ENCODE measurements around the gene ETFA. TPM values are rescaled to one million over a fixed set of nuclear protein-coding genes. Genes with fewer than 3 reads are reported as not detected.

ETFA gene
- total and polyA plus RNA-seq, 12 donors: 103 to 541 (median 442) TPM

DNA sequence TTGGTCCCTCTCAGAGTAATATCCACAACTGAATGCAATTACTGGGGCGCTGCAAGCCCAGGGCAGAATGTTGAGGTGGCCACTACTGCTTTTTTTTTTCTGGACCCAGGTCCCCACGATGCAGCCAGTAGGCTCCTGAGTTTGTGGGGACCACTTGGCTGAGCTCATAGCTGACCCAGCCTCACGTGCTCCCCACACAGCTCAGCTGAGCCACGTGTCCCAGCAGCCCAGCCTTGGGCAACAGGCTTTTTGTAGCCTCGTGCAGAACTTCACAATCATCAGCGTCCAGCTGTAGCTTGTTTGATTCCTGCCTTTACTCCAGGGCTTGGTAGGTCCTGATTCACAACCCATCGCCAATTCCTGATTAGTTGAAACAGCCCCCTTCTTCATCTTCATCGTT is 117.3 kb downstream of the ETFA start:
- ATAC-seq: no peak
- no peak for DNase-seq
- intact Hi-C loops (cut with DNase I): loop anchor here in 8 of 10 donors (5.0 to 10.0 kb wide), 6 partner anchors 43 to 673 kb away; no protein-coding TSS in a partner anchor
- Histone ChIP-seq H3K9me3 (no peaks in the 10 kb centered on the region), H3K4me3 (no peak overlapping the region), H3K36me3 (no peaks in the 10 kb centered on the region), H3K4me1 (peaks cover 8 to 51% (median 37%) of the 10 kb centered on the region in 9 donors), H3K27ac (no peak overlapping the region), H3K27me3 (peaks cover 0 to 36% (median 25%) of the 10 kb centered on the region in 7 donors)
- TF ChIP-seq, protein P1, sequence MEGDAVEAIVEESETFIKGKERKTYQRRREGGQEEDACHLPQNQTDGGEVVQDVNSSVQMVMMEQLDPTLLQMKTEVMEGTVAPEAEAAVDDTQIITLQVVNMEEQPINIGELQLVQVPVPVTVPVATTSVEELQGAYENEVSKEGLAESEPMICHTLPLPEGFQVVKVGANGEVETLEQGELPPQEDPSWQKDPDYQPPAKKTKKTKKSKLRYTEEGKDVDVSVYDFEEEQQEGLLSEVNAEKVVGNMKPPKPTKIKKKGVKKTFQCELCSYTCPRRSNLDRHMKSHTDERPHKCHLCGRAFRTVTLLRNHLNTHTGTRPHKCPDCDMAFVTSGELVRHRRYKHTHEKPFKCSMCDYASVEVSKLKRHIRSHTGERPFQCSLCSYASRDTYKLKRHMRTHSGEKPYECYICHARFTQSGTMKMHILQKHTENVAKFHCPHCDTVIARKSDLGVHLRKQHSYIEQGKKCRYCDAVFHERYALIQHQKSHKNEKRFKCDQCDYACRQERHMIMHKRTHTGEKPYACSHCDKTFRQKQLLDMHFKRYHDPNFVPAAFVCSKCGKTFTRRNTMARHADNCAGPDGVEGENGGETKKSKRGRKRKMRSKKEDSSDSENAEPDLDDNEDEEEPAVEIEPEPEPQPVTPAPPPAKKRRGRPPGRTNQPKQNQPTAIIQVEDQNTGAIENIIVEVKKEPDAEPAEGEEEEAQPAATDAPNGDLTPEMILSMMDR (IDR thresholded peaks at IDR 0.05): no peak
- WGBS, 2 donors: 63 to 73% methylated on average over 8 of the region's 8 CpGs

DNA sequence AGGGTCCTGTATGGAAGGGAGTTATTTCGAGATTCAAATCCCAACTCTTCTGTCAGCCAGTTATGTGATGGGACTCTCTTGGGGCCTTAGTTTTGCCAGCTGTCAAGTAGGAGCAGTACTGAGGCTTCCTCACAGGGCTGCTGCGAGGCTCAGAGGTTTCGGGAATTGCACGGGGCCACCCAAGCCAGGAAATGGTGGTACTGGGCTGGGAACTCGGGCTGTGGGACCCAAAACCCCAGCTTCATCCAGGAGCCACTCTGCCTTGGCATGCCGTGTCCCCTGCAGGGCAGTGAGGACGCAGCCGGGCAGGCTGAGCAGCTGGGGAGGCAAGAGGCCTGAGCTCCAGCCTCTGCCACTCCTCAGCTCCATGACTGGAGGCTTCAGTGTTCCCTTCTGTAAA is 118.6 kb downstream of the ETFA start:
- H3K27ac ChIP-seq: no peak overlapping the region
- 85 to 88% methylated on average over 8 of the region's 8 CpGs for WGBS, 2 donors
- H3K9me3 ChIP-seq: no peaks in the 10 kb centered on the region
- H3K36me3 ChIP-seq: no peaks in the 10 kb centered on the region
- ATAC-seq: no peak
- TF ChIP-seq, protein P1 (IDR thresholded peaks at IDR 0.05): no peak
- H3K4me3 ChIP-seq: no peak overlapping the region
- intact Hi-C loops (cut with DNase I): loop anchor here in 8 of 10 donors (5.0 to 10.0 kb wide), 6 partner anchors 45 to 675 kb away; no protein-coding TSS in a partner anchor
- peaks cover 8 to 40% (median 32%) of the 10 kb centered on the region in 9 donors for H3K4me1 ChIP-seq
- peaks cover 0 to 36% (median 34%) of the 10 kb centered on the region in 7 donors for H3K27me3 ChIP-seq
- no peak for DNase-seq

DNA sequence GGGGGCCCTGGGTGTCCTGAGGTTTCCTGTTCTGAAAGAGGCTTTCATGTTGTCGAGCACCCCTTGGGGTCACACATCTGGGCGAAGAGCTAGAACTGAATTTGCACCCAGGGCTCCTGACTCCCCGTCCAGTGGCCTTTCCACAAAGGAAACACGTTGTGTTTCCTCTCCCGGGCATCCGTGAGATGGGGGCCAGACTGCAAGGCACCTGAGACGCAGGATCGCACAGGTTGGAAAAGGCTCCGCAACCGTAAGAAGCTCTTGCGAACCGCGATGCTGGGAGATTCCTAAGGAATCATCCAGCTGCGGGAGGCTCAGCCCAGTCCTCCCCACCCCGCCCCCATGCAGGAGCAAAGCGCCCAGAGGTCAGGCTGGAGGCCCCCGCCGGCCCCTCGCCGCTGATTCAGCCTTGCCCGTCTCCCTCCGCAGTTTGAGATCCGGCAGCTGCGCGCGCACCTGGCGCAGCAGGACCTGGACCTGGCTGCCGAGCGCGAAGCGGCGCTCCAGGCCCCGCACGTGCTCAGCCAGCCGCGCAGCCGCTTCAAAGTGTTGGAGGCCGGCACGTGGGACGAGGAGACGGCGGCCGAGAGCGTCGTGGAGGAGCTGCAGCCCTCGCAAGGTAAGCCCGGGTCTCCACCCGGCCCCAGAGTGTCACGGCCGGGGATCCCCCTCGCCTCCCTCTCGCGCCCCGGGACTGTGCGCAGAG is 119.6 kb downstream of the ETFA start:
- no peak for ATAC-seq

More for the DNA sequence above, 119.6 kb downstream of the ETFA start:
- intact Hi-C loops (cut with DNase I): loop anchor here in 8 of 10 donors (2.0 to 10.0 kb wide), 7 partner anchors 46 to 676 kb away; no protein-coding TSS in a partner anchor
- TF ChIP-seq, protein P1 (IDR thresholded peaks at IDR 0.05): no peak
- peaks cover 2 to 30% (median 23%) of the 10 kb centered on the region in 9 donors for H3K4me1 ChIP-seq
- no peaks in the 10 kb centered on the region for H3K36me3 ChIP-seq
- no peak for DNase-seq
- no peaks in the 10 kb centered on the region for H3K9me3 ChIP-seq
- peaks cover 0 to 39% (median 34%) of the 10 kb centered on the region in 7 donors for H3K27me3 ChIP-seq
- no peak overlapping the region for H3K4me3 ChIP-seq
- H3K27ac ChIP-seq: no peak overlapping the region
- WGBS, 2 donors: 47 to 55% methylated on average over 54 to 55 of the region's 55 CpGs
